HL-60 (cell line): Measurements from ENCODE around the gene PKN2.

ENCODE experiments used
- GABPA ChIP-seq: IDR thresholded peaks from 2 replicates; pipeline ENCODE4 v1.6.1; 2012; ENCODE audit warnings: low read depth
- TF ChIP-seq, protein P1 (sequence below): IDR thresholded peaks from 2 replicates; pipeline ENCODE4 v1.6.1; 2012; ENCODE audit warnings: low read depth; ENCODE audit not compliant: insufficient replicate concordance
- TF ChIP-seq, protein P2 (sequence below): IDR thresholded peaks from one replicate; pipeline ENCODE4 v1.5.1; 2011; ENCODE audit warnings: low read length, control low read depth, inconsistent platforms; ENCODE audit not compliant: insufficient read depth

DNA sequence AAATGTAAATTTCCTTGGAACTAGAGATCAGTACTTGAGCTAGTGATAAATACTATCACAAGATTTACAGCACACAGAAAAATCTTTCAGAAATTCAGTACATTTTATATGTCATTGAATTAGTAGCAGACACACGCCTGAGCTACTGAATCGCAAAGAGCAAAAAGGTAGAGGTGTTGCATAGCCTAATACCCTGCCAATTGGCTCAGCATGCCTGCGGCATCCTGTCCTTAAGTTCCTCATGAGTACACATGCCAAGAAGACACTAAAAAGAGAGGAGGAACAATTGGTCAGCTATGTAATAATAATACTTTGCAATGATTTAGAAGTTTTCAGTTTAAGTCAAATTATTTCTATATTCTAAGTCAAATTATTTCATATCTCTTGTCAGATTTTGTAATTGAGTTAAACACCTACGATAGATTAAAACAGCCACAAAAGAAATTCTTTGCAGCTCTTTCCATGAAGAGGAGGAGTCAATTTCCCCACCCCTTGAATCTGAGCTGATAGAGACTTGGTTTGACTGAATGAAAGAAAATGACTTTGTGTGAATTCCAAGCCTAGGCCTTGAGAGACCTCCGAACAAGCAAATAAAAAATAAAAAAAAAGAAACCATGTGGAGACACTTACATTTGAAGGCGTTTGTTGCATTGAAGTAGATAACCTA lies 36.2 kb upstream of the PKN2 start:
- TF ChIP-seq, protein P1, sequence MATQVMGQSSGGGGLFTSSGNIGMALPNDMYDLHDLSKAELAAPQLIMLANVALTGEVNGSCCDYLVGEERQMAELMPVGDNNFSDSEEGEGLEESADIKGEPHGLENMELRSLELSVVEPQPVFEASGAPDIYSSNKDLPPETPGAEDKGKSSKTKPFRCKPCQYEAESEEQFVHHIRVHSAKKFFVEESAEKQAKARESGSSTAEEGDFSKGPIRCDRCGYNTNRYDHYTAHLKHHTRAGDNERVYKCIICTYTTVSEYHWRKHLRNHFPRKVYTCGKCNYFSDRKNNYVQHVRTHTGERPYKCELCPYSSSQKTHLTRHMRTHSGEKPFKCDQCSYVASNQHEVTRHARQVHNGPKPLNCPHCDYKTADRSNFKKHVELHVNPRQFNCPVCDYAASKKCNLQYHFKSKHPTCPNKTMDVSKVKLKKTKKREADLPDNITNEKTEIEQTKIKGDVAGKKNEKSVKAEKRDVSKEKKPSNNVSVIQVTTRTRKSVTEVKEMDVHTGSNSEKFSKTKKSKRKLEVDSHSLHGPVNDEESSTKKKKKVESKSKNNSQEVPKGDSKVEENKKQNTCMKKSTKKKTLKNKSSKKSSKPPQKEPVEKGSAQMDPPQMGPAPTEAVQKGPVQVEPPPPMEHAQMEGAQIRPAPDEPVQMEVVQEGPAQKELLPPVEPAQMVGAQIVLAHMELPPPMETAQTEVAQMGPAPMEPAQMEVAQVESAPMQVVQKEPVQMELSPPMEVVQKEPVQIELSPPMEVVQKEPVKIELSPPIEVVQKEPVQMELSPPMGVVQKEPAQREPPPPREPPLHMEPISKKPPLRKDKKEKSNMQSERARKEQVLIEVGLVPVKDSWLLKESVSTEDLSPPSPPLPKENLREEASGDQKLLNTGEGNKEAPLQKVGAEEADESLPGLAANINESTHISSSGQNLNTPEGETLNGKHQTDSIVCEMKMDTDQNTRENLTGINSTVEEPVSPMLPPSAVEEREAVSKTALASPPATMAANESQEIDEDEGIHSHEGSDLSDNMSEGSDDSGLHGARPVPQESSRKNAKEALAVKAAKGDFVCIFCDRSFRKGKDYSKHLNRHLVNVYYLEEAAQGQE: no peak
- TF ChIP-seq, protein P2, sequence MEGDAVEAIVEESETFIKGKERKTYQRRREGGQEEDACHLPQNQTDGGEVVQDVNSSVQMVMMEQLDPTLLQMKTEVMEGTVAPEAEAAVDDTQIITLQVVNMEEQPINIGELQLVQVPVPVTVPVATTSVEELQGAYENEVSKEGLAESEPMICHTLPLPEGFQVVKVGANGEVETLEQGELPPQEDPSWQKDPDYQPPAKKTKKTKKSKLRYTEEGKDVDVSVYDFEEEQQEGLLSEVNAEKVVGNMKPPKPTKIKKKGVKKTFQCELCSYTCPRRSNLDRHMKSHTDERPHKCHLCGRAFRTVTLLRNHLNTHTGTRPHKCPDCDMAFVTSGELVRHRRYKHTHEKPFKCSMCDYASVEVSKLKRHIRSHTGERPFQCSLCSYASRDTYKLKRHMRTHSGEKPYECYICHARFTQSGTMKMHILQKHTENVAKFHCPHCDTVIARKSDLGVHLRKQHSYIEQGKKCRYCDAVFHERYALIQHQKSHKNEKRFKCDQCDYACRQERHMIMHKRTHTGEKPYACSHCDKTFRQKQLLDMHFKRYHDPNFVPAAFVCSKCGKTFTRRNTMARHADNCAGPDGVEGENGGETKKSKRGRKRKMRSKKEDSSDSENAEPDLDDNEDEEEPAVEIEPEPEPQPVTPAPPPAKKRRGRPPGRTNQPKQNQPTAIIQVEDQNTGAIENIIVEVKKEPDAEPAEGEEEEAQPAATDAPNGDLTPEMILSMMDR: no peak
- no peak for TF ChIP-seq GABPA
